WTC11 (cell line): ENCODE results near the gene CD48. TPM values are rescaled to one million over a fixed set of nuclear protein-coding genes. Genes with fewer than 3 reads are reported as not detected.

Experiments used
- ATAC-seq: fragments of 200-7000 bp; cut with Tn5 transposase; 2 replicates; pipeline ENCODE4 v1.10.0; 2021; ENCODE audit warnings: mild to moderate bottlenecking, moderate library complexity
- Bru-seq: library from RNA; stranded (reverse); fragments of 400-500 nt; gene quantifications from one replicate; lab custom pipeline; 2021; lab: Mats Ljungman, UMichigan
- CTCF ChIA-PET: fragments of 300-600 bp; sonication (Branson Sonifier 250); formaldehyde crosslinking; loops from one replicate; lab custom pipeline; 2021; ENCODE audit warnings: antibody characterized with exemption; lab: Charles Lee
- POLR2A ChIA-PET: fragments of 350-600 bp; sonication (Branson Sonifier 250); formaldehyde crosslinking; loops from one replicate; lab custom pipeline; 2021; ENCODE audit warnings: antibody characterized with exemption; lab: Charles Lee
- DNase-seq: peaks from one replicate; pipeline ENCODE4 v3.0.0; 2021; ENCODE audit warnings: low spot score
- H3K27ac Mint-ChIP-seq: 2 replicates; pipeline ENCODE4 v1.8.0; 2021; ENCODE audit warnings: mixed read lengths
- H3K27me3 Mint-ChIP-seq: 2 replicates; pipeline ENCODE4 v1.8.0; 2021; ENCODE audit warnings: low read depth, mild to moderate bottlenecking, moderate library complexity, mixed read lengths
- H3K36me3 Mint-ChIP-seq: 2 replicates; pipeline ENCODE4 v1.8.0; 2021; ENCODE audit warnings: mixed read lengths
- H3K4me1 Mint-ChIP-seq: 2 replicates; pipeline ENCODE4 v1.8.0; 2022; ENCODE audit warnings: mixed read lengths
- H3K4me3 Mint-ChIP-seq: 2 replicates; pipeline ENCODE4 v1.8.0; 2021; ENCODE audit warnings: mild to moderate bottlenecking, moderate library complexity, mixed read lengths
- H3K9me3 Mint-ChIP-seq: 2 replicates; pipeline ENCODE4 v1.8.0; 2021; ENCODE audit warnings: mixed read lengths
- ATF1 ChIP-seq: sonication (generic); formaldehyde crosslinking; IDR thresholded peaks from 2 replicates; pipeline ENCODE4 v1.8.1; 2023; ENCODE audit warnings: mild to moderate bottlenecking, moderate library complexity, missing genetic modification reagents
- CREM ChIP-seq: sonication (generic); formaldehyde crosslinking; IDR thresholded peaks from 2 replicates; pipeline ENCODE4 v1.8.1; 2022; ENCODE audit warnings: mild to moderate bottlenecking, missing genetic modification reagents, moderate library complexity
- E2F1 ChIP-seq: sonication (generic); formaldehyde crosslinking; IDR thresholded peaks from 2 replicates; pipeline ENCODE4 v1.8.0; 2022; ENCODE audit warnings: mild to moderate bottlenecking, missing genetic modification reagents
- E2F5 ChIP-seq: sonication (generic); formaldehyde crosslinking; IDR thresholded peaks from 2 replicates; pipeline ENCODE4 v1.8.1; 2022; ENCODE audit warnings: mild to moderate bottlenecking, moderate library complexity, missing genetic modification reagents
- ELF4 ChIP-seq: sonication (generic); formaldehyde crosslinking; IDR thresholded peaks from 2 replicates; pipeline ENCODE4 v1.8.1; 2022; ENCODE audit warnings: low read depth, mild to moderate bottlenecking, moderate library complexity, missing genetic modification reagents
- ESRRA ChIP-seq: sonication (generic); formaldehyde crosslinking; IDR thresholded peaks from 2 replicates; pipeline ENCODE4 v1.8.1; 2022; ENCODE audit warnings: mild to moderate bottlenecking, missing genetic modification reagents, borderline replicate concordance
- FOXJ3 ChIP-seq: sonication (generic); formaldehyde crosslinking; IDR thresholded peaks from 2 replicates; pipeline ENCODE4 v1.9.0; 2021; ENCODE audit warnings: missing genetic modification reagents, mild to moderate bottlenecking, borderline replicate concordance
- FOXP4 ChIP-seq: sonication (generic); formaldehyde crosslinking; IDR thresholded peaks from 2 replicates; pipeline ENCODE4 v1.8.0; 2022; ENCODE audit warnings: mild to moderate bottlenecking, missing genetic modification reagents
- GABPB1 ChIP-seq: sonication (generic); formaldehyde crosslinking; IDR thresholded peaks from 2 replicates; pipeline ENCODE4 v1.8.1; 2023; ENCODE audit warnings: mild to moderate bottlenecking, missing genetic modification reagents
- HMGA2 ChIP-seq: fragments of 250-450 bp; sonication (Bioruptor Pico); IDR thresholded peaks from 2 replicates; pipeline ENCODE4 v1.4.0; 2021; ENCODE audit warnings: mild to moderate bottlenecking, moderate library complexity
- NR1H2 ChIP-seq: sonication (generic); formaldehyde crosslinking; IDR thresholded peaks from 2 replicates; pipeline ENCODE4 v1.9.0; 2021; ENCODE audit warnings: mild to moderate bottlenecking, moderate library complexity, missing genetic modification reagents
- TEAD4 ChIP-seq: sonication (generic); formaldehyde crosslinking; IDR thresholded peaks from 2 replicates; pipeline ENCODE4 v1.8.0; 2022; ENCODE audit warnings: mild to moderate bottlenecking, missing genetic modification reagents
- ZMAT4 ChIP-seq: fragments of 250-450 bp; sonication (Bioruptor Pico); IDR thresholded peaks from 2 replicates; pipeline ENCODE4 v1.9.0; 2021; ENCODE audit warnings: mild to moderate bottlenecking
- ZNF219 ChIP-seq: sonication (generic); formaldehyde crosslinking; IDR thresholded peaks from 2 replicates; pipeline ENCODE4 v1.8.0; 2023; ENCODE audit warnings: missing genetic modification reagents, mild to moderate bottlenecking, borderline replicate concordance
- ZNF281 ChIP-seq: sonication (generic); formaldehyde crosslinking; IDR thresholded peaks from 2 replicates; pipeline ENCODE4 v1.8.0; 2023; ENCODE audit warnings: mild to moderate bottlenecking, missing genetic modification reagents
- ZSCAN18 ChIP-seq: fragments of 250-450 bp; sonication (Bioruptor Pico); IDR thresholded peaks from 2 replicates; pipeline ENCODE4 v2.1.2; 2022; ENCODE audit warnings: mild to moderate bottlenecking, moderate library complexity
- long read RNA-seq, 3 experiments: library from RNA in 1 of 3; library from capped mRNA in 1 of 3; library from polyadenylated mRNA in 1 of 3; unstranded in 2 of 3; stranded (forward) in 1 of 3; transcript quantifications; one replicate each; pipeline ENCODE4 v2.0.0, GENCODE V29; 2021
- total RNA-seq: library from RNA; stranded (reverse); gene quantifications from 3 replicates; pipeline ENCODE4 v1.2.3, GENCODE V29; 2021
- TF ChIP-seq, protein P1 (sequence below): sonication (generic); formaldehyde crosslinking; IDR thresholded peaks from 2 replicates; pipeline ENCODE4 v1.8.1; 2023; ENCODE audit warnings: mild to moderate bottlenecking, missing genetic modification reagents
- TF ChIP-seq, protein P2 (sequence below): sonication (generic); formaldehyde crosslinking; IDR thresholded peaks from 2 replicates; pipeline ENCODE4 v1.8.1; 2022; ENCODE audit warnings: missing genetic modification reagents, borderline replicate concordance
- TF ChIP-seq, protein P3 (sequence below): sonication (generic); formaldehyde crosslinking; IDR thresholded peaks from 2 replicates; pipeline ENCODE4 v1.8.0; 2023; ENCODE audit warnings: missing genetic modification reagents

Gene CD48, protein sequence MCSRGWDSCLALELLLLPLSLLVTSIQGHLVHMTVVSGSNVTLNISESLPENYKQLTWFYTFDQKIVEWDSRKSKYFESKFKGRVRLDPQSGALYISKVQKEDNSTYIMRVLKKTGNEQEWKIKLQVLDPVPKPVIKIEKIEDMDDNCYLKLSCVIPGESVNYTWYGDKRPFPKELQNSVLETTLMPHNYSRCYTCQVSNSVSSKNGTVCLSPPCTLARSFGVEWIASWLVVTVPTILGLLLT
- 0.37 to 0.96 TPM (median 0.66 TPM) in 3 replicates for total RNA-seq
- Bru-seq, nascent RNA, result percentile 8 among the genes with signal in this experiment
- long read RNA-seq, experiment 1, result 0 reads
- long read RNA-seq, experiment 2, result 0 reads
- long read RNA-seq, experiment 3, result 0 reads

DNA sequence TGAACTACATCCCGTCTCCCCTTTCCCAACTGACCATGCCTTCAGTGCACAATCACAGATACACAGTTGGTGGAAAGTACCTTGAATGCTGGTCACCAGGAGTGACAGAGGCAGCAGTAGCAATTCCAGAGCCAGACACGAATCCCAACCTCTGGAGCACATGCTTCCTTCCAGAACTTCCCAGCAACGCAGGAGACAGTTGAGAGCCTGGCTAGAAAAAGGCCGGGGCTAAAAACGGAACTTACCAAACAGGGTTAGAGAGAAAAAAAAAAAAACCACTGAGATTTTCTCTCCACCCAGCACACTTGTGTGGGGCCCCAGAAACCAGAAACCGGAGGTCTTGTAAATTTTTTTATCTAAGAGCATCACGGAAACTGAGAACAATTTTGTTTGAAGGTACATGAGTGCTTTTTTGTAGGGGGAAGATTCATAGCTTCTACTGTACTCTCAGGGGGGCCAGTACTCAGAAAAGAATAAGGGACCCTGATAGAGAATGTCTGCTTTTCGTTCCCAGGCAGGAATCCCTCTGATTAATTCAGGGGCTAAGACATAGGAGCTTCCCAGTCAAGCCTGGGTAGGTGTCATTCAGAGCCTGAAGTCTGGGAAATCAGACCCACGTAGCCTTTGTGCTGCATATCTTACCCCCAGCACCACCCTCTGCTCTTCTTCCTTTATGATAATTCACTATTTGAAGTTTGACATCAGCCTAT lies at the start of gene CD48:
Gene CD48, minus strand, starts transcription at position 221 of the 710 bp plus-strand sequence. Its CDS starts 59 bp downstream, at position 162.
- TF ChIP-seq GABPB1 (CRISPR knock-in tag) (no peak), E2F1 (CRISPR knock-in tag) (no peak), ZMAT4 (CRISPR knock-in tag) (no peak), CREM (CRISPR knock-in tag) (no peak), NR1H2 (no peak), HMGA2 (CRISPR knock-in tag) (no peak), FOXP4 (no peak), ZNF281 (CRISPR knock-in tag) (no peak), TEAD4 (CRISPR knock-in tag) (no peak), ATF1 (CRISPR knock-in tag) (no peak), FOXJ3 (CRISPR knock-in tag) (no peak), ZNF219 (CRISPR knock-in tag) (no peak), ESRRA (no peak), ZSCAN18 (CRISPR knock-in tag) (no peak), E2F5 (CRISPR knock-in tag) (no peak), ELF4 (CRISPR knock-in tag) (no peak)
- TF ChIP-seq, protein P1, sequence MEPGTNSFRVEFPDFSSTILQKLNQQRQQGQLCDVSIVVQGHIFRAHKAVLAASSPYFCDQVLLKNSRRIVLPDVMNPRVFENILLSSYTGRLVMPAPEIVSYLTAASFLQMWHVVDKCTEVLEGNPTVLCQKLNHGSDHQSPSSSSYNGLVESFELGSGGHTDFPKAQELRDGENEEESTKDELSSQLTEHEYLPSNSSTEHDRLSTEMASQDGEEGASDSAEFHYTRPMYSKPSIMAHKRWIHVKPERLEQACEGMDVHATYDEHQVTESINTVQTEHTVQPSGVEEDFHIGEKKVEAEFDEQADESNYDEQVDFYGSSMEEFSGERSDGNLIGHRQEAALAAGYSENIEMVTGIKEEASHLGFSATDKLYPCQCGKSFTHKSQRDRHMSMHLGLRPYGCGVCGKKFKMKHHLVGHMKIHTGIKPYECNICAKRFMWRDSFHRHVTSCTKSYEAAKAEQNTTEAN (CRISPR knock-in tag), result no peak
- TF ChIP-seq, protein P2, sequence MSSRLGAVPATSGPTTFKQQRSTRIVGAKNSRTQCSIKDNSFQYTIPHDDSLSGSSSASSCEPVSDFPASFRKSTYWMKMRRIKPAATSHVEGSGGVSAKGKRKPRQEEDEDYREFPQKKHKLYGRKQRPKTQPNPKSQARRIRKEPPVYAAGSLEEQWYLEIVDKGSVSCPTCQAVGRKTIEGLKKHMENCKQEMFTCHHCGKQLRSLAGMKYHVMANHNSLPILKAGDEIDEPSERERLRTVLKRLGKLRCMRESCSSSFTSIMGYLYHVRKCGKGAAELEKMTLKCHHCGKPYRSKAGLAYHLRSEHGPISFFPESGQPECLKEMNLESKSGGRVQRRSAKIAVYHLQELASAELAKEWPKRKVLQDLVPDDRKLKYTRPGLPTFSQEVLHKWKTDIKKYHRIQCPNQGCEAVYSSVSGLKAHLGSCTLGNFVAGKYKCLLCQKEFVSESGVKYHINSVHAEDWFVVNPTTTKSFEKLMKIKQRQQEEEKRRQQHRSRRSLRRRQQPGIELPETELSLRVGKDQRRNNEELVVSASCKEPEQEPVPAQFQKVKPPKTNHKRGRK (CRISPR knock-in tag), result no peak
- TF ChIP-seq, protein P3, sequence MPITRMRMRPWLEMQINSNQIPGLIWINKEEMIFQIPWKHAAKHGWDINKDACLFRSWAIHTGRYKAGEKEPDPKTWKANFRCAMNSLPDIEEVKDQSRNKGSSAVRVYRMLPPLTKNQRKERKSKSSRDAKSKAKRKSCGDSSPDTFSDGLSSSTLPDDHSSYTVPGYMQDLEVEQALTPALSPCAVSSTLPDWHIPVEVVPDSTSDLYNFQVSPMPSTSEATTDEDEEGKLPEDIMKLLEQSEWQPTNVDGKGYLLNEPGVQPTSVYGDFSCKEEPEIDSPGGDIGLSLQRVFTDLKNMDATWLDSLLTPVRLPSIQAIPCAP (CRISPR knock-in tag), result no peak
- Mint-ChIP-seq H3K27ac (no peak within 1 kb of the TSS), H3K4me1 (no peaks in the 10 kb centered on the region), H3K27me3 (no peaks in the 10 kb centered on the region), H3K4me3 (no peak within 1 kb of the TSS), H3K36me3 (no peaks in the 10 kb centered on the region), H3K9me3 (no peaks in the 10 kb centered on the region)
- ChIA-PET POLR2A (no interaction called here), CTCF (no interaction called here)
- ATAC-seq (no peak), DNase-seq (no peak)
